Neural progenitor cell (in vitro differentiated cells): ENCODE measurements around the gene TET2. TPM values are rescaled to one million over a fixed set of nuclear protein-coding genes. Genes with fewer than 3 reads are reported as not detected.

Experiments used
- DNase-seq: peaks from one replicate; pipeline ENCODE4 v3.0.0-alpha.2; 2016; ENCODE audit warnings: low spot score
- H2AFZ ChIP-seq: fragments of 200-600 bp; sonication (generic); replicated peaks from 2 replicates; pipeline ENCODE4 v1.6.1; 2016; ENCODE audit warnings: antibody characterized with exemption
- H3F3A ChIP-seq: fragments of 200-600 bp; sonication (generic); 2 replicates; pipeline ENCODE4 v1.6.1; 2016; ENCODE audit warnings: antibody characterized with exemption, low read depth
- H3K27ac ChIP-seq: fragments of 200-600 bp; sonication (generic); 2 replicates; pipeline ENCODE4 v1.5.1; 2016; ENCODE audit warnings: mild to moderate bottlenecking
- H3K27me3 ChIP-seq: fragments of 200-600 bp; sonication (generic); 2 replicates; pipeline ENCODE4 v1.6.1; 2016; ENCODE audit warnings: mild to moderate bottlenecking, moderate library complexity
- H3K36me3 ChIP-seq: fragments of 200-600 bp; sonication (generic); 2 replicates; pipeline ENCODE4 v1.5.1; 2016
- H3K4me1 ChIP-seq: fragments of 200-600 bp; sonication (generic); 2 replicates; pipeline ENCODE4 v1.6.1; 2016; ENCODE audit warnings: mixed run types
- H3K4me2 ChIP-seq: fragments of 200-600 bp; sonication (generic); 2 replicates; pipeline ENCODE4 v1.6.1; 2016
- H3K4me3 ChIP-seq: fragments of 200-600 bp; sonication (generic); 2 replicates; pipeline ENCODE4 v1.5.1; 2016
- H3K79me2 ChIP-seq: fragments of 200-600 bp; sonication (generic); 2 replicates; pipeline ENCODE4 v1.6.1; 2016; ENCODE audit warnings: low read depth
- H3K9ac ChIP-seq: fragments of 200-600 bp; sonication (generic); 2 replicates; pipeline ENCODE4 v1.6.1; 2016
- H3K9me3 ChIP-seq: fragments of 200-600 bp; sonication (generic); 2 replicates; pipeline ENCODE4 v1.5.1; 2016; ENCODE audit warnings: low read depth
- H4K20me1 ChIP-seq: fragments of 200-600 bp; sonication (generic); 2 replicates; pipeline ENCODE4 v1.6.1; 2016; ENCODE audit warnings: low read depth
- H3K27ac Mint-ChIP-seq: 3 replicates; pipeline ENCODE4 v1.8.0; 2021; ENCODE audit warnings: mixed read lengths
- H3K27me3 Mint-ChIP-seq: 2 replicates; pipeline ENCODE4 v1.8.0; 2022; ENCODE audit warnings: low read depth, mild to moderate bottlenecking, inconsistent platforms, moderate library complexity, mixed read lengths; ENCODE audit not compliant: insufficient read depth
- H3K36me3 Mint-ChIP-seq: 3 replicates; pipeline ENCODE4 v1.8.0; 2021; ENCODE audit warnings: mixed read lengths
- H3K4me1 Mint-ChIP-seq: 3 replicates; pipeline ENCODE4 v1.8.0; 2021; ENCODE audit warnings: mixed read lengths
- H3K4me3 Mint-ChIP-seq: 3 replicates; pipeline ENCODE4 v1.8.0; 2021; ENCODE audit warnings: mild to moderate bottlenecking, moderate library complexity, mixed read lengths
- H3K9me3 Mint-ChIP-seq: 3 replicates; pipeline ENCODE4 v1.8.0; 2020; ENCODE audit warnings: mixed read lengths
- EZH2 ChIP-seq: fragments of 200-600 bp; sonication (generic); IDR thresholded peaks from 2 replicates; pipeline ENCODE4 v1.6.1; 2017; ENCODE audit warnings: antibody characterized with exemption, mild to moderate bottlenecking, moderate library complexity
- EZH2phosphoT487 ChIP-seq: fragments of 200-600 bp; sonication (generic); IDR thresholded peaks from 2 replicates; pipeline ENCODE4 v1.6.1; 2017; ENCODE audit warnings: antibody characterized with exemption
- total RNA-seq: library from RNA; depleted of rRNA; stranded (reverse); fragments of >200 nt; gene quantifications from 2 replicates; pipeline ENCODE4 v1.2.3, GENCODE V29; 2015; ENCODE audit warnings: low replicate concordance
- TF ChIP-seq, protein P1 (sequence below): fragments of 200-600 bp; sonication (generic); IDR thresholded peaks from 2 replicates; pipeline ENCODE4 v1.5.1; 2017; ENCODE audit warnings: antibody characterized with exemption, mild to moderate bottlenecking

TET2 gene
- total RNA-seq, 1 donor from 2014 or later = 17.0 TPM

DNA sequence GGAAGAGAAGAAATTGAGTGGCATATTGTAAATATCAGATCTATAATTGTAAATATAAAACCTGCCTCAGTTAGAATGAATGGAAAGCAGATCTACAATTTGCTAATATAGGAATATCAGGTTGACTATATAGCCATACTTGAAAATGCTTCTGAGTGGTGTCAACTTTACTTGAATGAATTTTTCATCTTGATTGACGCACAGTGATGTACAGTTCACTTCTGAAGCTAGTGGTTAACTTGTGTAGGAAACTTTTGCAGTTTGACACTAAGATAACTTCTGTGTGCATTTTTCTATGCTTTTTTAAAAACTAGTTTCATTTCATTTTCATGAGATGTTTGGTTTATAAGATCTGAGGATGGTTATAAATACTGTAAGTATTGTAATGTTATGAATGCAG lies 132.6 kb downstream of the TET2 start:
- H3K9ac ChIP-seq = no peak overlapping the region
- Mint-ChIP-seq H3K4me3 (no peak overlapping the region), H3K36me3 (peaks cover 24% of the 10 kb centered on the region), H3K27ac (no peak overlapping the region), H3K27me3 (no peaks in the 10 kb centered on the region), H3K9me3 (no peaks in the 10 kb centered on the region), H3K4me1 (no peaks in the 10 kb centered on the region)
- no peaks in the 10 kb centered on the region for H3K79me2 ChIP-seq
- H3K4me1 ChIP-seq = no peaks in the 10 kb centered on the region
- TF ChIP-seq, protein P1, sequence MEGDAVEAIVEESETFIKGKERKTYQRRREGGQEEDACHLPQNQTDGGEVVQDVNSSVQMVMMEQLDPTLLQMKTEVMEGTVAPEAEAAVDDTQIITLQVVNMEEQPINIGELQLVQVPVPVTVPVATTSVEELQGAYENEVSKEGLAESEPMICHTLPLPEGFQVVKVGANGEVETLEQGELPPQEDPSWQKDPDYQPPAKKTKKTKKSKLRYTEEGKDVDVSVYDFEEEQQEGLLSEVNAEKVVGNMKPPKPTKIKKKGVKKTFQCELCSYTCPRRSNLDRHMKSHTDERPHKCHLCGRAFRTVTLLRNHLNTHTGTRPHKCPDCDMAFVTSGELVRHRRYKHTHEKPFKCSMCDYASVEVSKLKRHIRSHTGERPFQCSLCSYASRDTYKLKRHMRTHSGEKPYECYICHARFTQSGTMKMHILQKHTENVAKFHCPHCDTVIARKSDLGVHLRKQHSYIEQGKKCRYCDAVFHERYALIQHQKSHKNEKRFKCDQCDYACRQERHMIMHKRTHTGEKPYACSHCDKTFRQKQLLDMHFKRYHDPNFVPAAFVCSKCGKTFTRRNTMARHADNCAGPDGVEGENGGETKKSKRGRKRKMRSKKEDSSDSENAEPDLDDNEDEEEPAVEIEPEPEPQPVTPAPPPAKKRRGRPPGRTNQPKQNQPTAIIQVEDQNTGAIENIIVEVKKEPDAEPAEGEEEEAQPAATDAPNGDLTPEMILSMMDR = no peak
- TF ChIP-seq EZH2 (no peak), EZH2phosphoT487 (no peak)
- H3K27me3 ChIP-seq = no peaks in the 10 kb centered on the region
- no peak overlapping the region for H3K27ac ChIP-seq
- peaks cover 4% of the 10 kb centered on the region for H3K36me3 ChIP-seq
- H3K4me2 ChIP-seq = no peak overlapping the region
- H3F3A ChIP-seq = no peaks in the 10 kb centered on the region
- H4K20me1 ChIP-seq = no peaks in the 10 kb centered on the region
- no peaks in the 10 kb centered on the region for H3K9me3 ChIP-seq
- no peak overlapping the region for H3K4me3 ChIP-seq
- DNase-seq = no peak
- no peak overlapping the region for H2AFZ ChIP-seq

- TF ChIP-seq EZH2phosphoT487 = no peak
- Histone ChIP-seq H4K20me1 (no peaks in the 10 kb centered on the region), H3F3A (no peaks in the 10 kb centered on the region), H3K36me3 (peaks cover 3% of the 10 kb centered on the region), H3K27ac (no peak overlapping the region), H3K27me3 (no peaks in the 10 kb centered on the region), H3K4me2 (no peak overlapping the region), H3K4me1 (no peaks in the 10 kb centered on the region), H3K9me3 (no peaks in the 10 kb centered on the region), H3K9ac (no peak overlapping the region), H3K4me3 (no peak overlapping the region), H3K79me2 (no peaks in the 10 kb centered on the region), H2AFZ (no peak overlapping the region)
- peaks cover 13% of the 10 kb centered on the region for H3K36me3 Mint-ChIP-seq
- H3K4me1 Mint-ChIP-seq = no peaks in the 10 kb centered on the region
- H3K9me3 Mint-ChIP-seq = no peaks in the 10 kb centered on the region
- DNase-seq = no peak
- no peak overlapping the region for H3K27ac Mint-ChIP-seq
- no peak overlapping the region for H3K4me3 Mint-ChIP-seq
- H3K27me3 Mint-ChIP-seq = no peaks in the 10 kb centered on the region
These were observed 133.9 kb downstream of the TET2 start for GRCh38 chr4:105280338-105281123.

GRCh38 chr4:105281124-105281415 lies 134.4 kb downstream of the TET2 start:
- peaks cover 10% of the 10 kb centered on the region for H3K36me3 Mint-ChIP-seq
- DNase-seq = no peak
- H3K9me3 ChIP-seq = no peaks in the 10 kb centered on the region
- H3K4me3 Mint-ChIP-seq = no peak overlapping the region
- H3K36me3 ChIP-seq = peaks cover 3% of the 10 kb centered on the region
- no peaks in the 10 kb centered on the region for H3F3A ChIP-seq
- H4K20me1 ChIP-seq = no peaks in the 10 kb centered on the region
- no peaks in the 10 kb centered on the region for H3K4me1 ChIP-seq
- H3K4me3 ChIP-seq = no peak overlapping the region
- no peak overlapping the region for H3K27ac ChIP-seq
- no peak overlapping the region for H3K4me2 ChIP-seq
- H3K79me2 ChIP-seq = no peaks in the 10 kb centered on the region
- no peaks in the 10 kb centered on the region for H3K4me1 Mint-ChIP-seq
- no peak overlapping the region for H2AFZ ChIP-seq
- H3K9me3 Mint-ChIP-seq = no peaks in the 10 kb centered on the region
- H3K27me3 ChIP-seq = no peaks in the 10 kb centered on the region
- no peaks in the 10 kb centered on the region for H3K27me3 Mint-ChIP-seq
- no peak overlapping the region for H3K27ac Mint-ChIP-seq
- no peak overlapping the region for H3K9ac ChIP-seq
- no peak for TF ChIP-seq EZH2
- no peak for TF ChIP-seq EZH2phosphoT487
- TF ChIP-seq, protein P1 = no peak

- Mint-ChIP-seq H3K27me3 (no peaks in the 10 kb centered on the region), H3K9me3 (no peaks in the 10 kb centered on the region), H3K4me3 (no peak overlapping the region), H3K4me1 (no peaks in the 10 kb centered on the region), H3K27ac (no peak overlapping the region), H3K36me3 (peaks cover 5% of the 10 kb centered on the region)
- H3K27me3 ChIP-seq = no peaks in the 10 kb centered on the region
- H4K20me1 ChIP-seq = no peaks in the 10 kb centered on the region
- H3K4me2 ChIP-seq = no peak overlapping the region
- H3K4me1 ChIP-seq = no peaks in the 10 kb centered on the region
- TF ChIP-seq EZH2phosphoT487 (no peak), EZH2 (no peak)
- TF ChIP-seq, protein P1 = no peak
- H2AFZ ChIP-seq = no peak overlapping the region
- no peaks in the 10 kb centered on the region for H3K9me3 ChIP-seq
- DNase-seq = no peak
- no peaks in the 10 kb centered on the region for H3F3A ChIP-seq
- H3K27ac ChIP-seq = no peak overlapping the region
- H3K79me2 ChIP-seq = no peaks in the 10 kb centered on the region
- H3K4me3 ChIP-seq = no peak overlapping the region
- no peak overlapping the region for H3K9ac ChIP-seq
- H3K36me3 ChIP-seq = no peaks in the 10 kb centered on the region
These were observed 135.8 kb downstream of the TET2 start for GRCh38 chr4:105282489-105282888.
